GM18868 (cell line): ENCODE data around the gene TMEM175.

Experiments used
- ATAC-seq: cut with Tn5 transposase; IDR thresholded peaks from one replicate; pipeline ENCODE4 v1.9.1; 2021; ENCODE audit warnings: mild to moderate bottlenecking, moderate library complexity; ENCODE audit not compliant: unreplicated experiment

Gene TMEM175

GRCh38 chr4:931960-932712 lies at the start of gene TMEM175, which contains the start of gene GAK:
TSS of gene TMEM175 (plus strand) at chr4:932460. CDS start at chr4:947740, 15,280 bp downstream.
TSS of gene GAK (minus strand) at chr4:932316. CDS start at chr4:932187, 129 bp downstream.
- ATAC-seq: peak; percentile 87

- ATAC-seq: no peak
These were observed 49.6 kb upstream of the TMEM175 start for GRCh38 chr4:882646-883045.

- no peak for ATAC-seq
These were observed 48.7 kb upstream of the TMEM175 start for GRCh38 chr4:883377-884095.

- ATAC-seq: no peak
These were observed 48.0 kb upstream of the TMEM175 start for GRCh38 chr4:884259-884658.

GRCh38 chr4:884896-885295 lies 47.4 kb upstream of the TMEM175 start:
- no peak for ATAC-seq

GRCh38 chr4:885353-885752 lies 46.9 kb upstream of the TMEM175 start:
- ATAC-seq: no peak

- ATAC-seq: no peak
These were observed 46.0 kb upstream of the TMEM175 start for GRCh38 chr4:886244-886643.

GRCh38 chr4:887034-887763 lies 45.1 kb upstream of the TMEM175 start:
- no peak for ATAC-seq

- no peak for ATAC-seq
These were observed 44.2 kb upstream of the TMEM175 start for GRCh38 chr4:888029-888428.

GRCh38 chr4:889516-889915 lies 42.7 kb upstream of the TMEM175 start:
- no peak for ATAC-seq

- no peak for ATAC-seq
These were observed 42.1 kb upstream of the TMEM175 start for GRCh38 chr4:890036-890695.

GRCh38 chr4:891747-892146 lies 40.5 kb upstream of the TMEM175 start:
- no peak for ATAC-seq

GRCh38 chr4:892780-893179 lies 39.5 kb upstream of the TMEM175 start:
- no peak for ATAC-seq

- ATAC-seq: no peak
These were observed 38.8 kb upstream of the TMEM175 start for GRCh38 chr4:893276-893994.

- no peak for ATAC-seq
These were observed 38.1 kb upstream of the TMEM175 start for GRCh38 chr4:893995-894705.

GRCh38 chr4:895596-895995 lies 36.7 kb upstream of the TMEM175 start:
- ATAC-seq: no peak

- no peak for ATAC-seq
These were observed 36.0 kb upstream of the TMEM175 start for GRCh38 chr4:896216-896615.

- no peak for ATAC-seq
These were observed 35.6 kb upstream of the TMEM175 start for GRCh38 chr4:896630-897029.

GRCh38 chr4:898123-898522 lies 34.1 kb upstream of the TMEM175 start:
- no peak for ATAC-seq
